Measurements from ENCODE around the gene CCL4. TPM values are rescaled to one million over a fixed set of nuclear protein-coding genes. Genes with fewer than 3 reads are reported as not detected.

The CCL4 gene
- total RNA-seq, 2 experiments from 2014 or later: 290 to 311 TPM

DNA sequence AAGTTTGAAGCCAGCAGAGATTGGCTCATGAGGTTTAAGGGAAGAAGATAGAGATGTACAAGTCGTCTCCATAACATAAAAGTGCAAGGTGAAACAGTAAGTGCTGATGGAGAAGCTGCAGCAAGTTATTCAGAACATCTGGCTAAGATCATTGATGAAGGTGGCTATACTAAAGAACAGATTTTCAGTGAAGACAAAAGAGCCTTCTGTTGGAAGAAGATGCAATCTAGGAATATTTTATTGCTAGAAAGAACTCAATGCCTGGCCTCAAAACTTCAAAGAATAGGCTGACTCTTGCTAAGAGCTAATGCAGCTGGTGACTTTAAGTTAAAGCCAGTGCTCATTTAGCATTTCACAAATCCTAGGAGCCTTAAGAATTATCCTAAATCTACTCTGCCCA, 26.0 kb downstream of the CCL4 start:
- ChIA-PET CTCF (interaction anchor here (1.0 to 2.1 kb wide), 2 partner anchors 9 to 19 kb away, joined by 5 to 6 read pairs; no protein-coding TSS in a partner anchor), POLR2A (no interaction called here)
- Mint-ChIP-seq H3K27me3 (peaks cover 16% of the 10 kb centered on the region), H3K27ac (no peak overlapping the region), H3K36me3 (ENCODE audit: low read depth) (peaks cover 2% of the 10 kb centered on the region), H3K4me1 (no peaks in the 10 kb centered on the region), H3K9me3 (ENCODE audit: low read depth) (peaks cover 4% of the 10 kb centered on the region), H3K4me3 (no peak overlapping the region)
- no peak for DNase-seq
- ATAC-seq: no peak
- intact Hi-C loops (cut with DNase I, micrococcal nuclease): no loop called here

DNA sequence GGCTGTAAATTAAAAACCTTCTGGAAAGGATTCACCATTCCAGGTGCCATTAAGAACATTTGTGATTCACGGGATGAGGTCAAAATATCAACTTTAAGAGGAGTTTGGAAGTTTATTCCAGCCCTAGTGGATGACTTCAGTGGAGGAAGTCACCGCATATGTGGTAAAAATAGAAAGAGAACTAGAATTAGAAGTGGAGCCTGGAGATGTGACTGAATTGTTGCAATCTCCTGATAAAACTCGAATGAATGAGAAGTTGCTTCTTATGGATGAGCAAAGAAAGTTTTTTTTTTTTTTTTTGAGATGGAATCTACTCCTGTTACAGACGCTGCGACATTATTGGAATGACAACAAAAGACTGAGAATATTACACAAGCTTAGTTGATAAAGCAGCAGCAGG, 26.7 kb downstream of the CCL4 start:
- ChIA-PET POLR2A (no interaction called here), CTCF (interaction anchor here (2.1 kb wide), 1 partner anchor 18 kb away, joined by 6 read pairs; no protein-coding TSS in a partner anchor)
- Mint-ChIP-seq H3K27ac (no peak overlapping the region), H3K9me3 (ENCODE audit: low read depth) (peaks cover 4% of the 10 kb centered on the region), H3K4me3 (no peak overlapping the region), H3K27me3 (peaks cover 16% of the 10 kb centered on the region), H3K4me1 (no peaks in the 10 kb centered on the region), H3K36me3 (ENCODE audit: low read depth) (peaks cover 2% of the 10 kb centered on the region)
- intact Hi-C loops (cut with DNase I, micrococcal nuclease): no loop called here
- ATAC-seq: no peak
- DNase-seq: no peak

DNA sequence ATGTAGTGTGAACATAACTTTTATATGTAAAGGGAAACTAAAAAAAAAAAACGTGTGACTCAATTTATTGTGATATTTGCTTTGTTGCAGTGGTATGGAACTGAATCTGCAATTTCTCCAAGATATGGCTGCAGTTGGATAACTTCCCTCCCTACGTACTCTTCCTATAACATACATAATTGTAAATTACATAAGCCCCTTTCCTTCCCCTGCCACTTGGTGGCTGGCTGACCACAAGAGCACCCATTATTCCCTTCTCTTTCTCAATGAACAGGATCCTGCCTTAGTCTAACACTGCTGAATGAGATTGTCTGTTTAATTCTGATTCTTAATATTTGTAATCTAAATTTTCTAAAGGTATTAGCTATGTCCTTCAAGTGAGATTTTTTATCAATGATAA, 27.8 kb downstream of the CCL4 start:
- Mint-ChIP-seq H3K9me3 (ENCODE audit: low read depth) (no peaks in the 10 kb centered on the region), H3K36me3 (ENCODE audit: low read depth) (no peaks in the 10 kb centered on the region)
- intact Hi-C loops (cut with DNase I, micrococcal nuclease): no loop called here

DNA sequence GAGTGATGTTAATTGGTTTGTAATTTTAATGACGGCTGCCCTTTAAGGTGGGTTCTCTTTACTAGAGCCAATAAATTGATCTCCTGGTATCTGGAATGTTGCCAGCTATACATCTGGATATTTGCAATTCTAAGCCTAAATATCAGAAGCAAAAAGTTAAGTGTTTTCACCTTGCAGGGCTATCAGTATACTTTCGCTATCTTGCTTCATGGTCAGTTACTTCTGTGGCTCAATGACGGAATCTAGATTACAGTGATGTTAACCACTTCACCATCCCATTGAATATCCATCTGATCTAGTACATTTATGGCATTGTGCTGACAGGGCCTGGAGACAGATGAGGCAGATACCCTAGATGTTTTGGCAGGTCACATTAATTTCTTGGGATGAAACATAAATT, 28.3 kb downstream of the CCL4 start:
- ChIA-PET CTCF (interaction anchor here (0.9 to 1.7 kb wide), 3 partner anchors 13 to 59 kb away, joined by 3 to 11 read pairs (median 6); no protein-coding TSS in a partner anchor), POLR2A (no interaction called here)
- Mint-ChIP-seq H3K4me3 (no peak overlapping the region), H3K36me3 (ENCODE audit: low read depth) (no peaks in the 10 kb centered on the region), H3K27me3 (peaks cover 18% of the 10 kb centered on the region), H3K4me1 (no peaks in the 10 kb centered on the region), H3K9me3 (ENCODE audit: low read depth) (no peaks in the 10 kb centered on the region), H3K27ac (no peak overlapping the region)
- intact Hi-C loops (cut with DNase I, micrococcal nuclease): no loop called here
- DNase-seq (no peak), ATAC-seq (no peak)

More for the DNA sequence above, 27.8 kb downstream of the CCL4 start:
- CTCF ChIA-PET: interaction anchor here (0.7 to 1.2 kb wide), 2 partner anchors 13 to 220 kb away, joined by 3 read pairs; no protein-coding TSS in a partner anchor
- no peak overlapping the region for H3K27ac Mint-ChIP-seq
- no peak overlapping the region for H3K4me3 Mint-ChIP-seq
- ATAC-seq (no peak), DNase-seq (no peak)
- peaks cover 16% of the 10 kb centered on the region for H3K27me3 Mint-ChIP-seq
- H3K4me1 Mint-ChIP-seq: no peaks in the 10 kb centered on the region
- POLR2A ChIA-PET: no interaction called here

DNA sequence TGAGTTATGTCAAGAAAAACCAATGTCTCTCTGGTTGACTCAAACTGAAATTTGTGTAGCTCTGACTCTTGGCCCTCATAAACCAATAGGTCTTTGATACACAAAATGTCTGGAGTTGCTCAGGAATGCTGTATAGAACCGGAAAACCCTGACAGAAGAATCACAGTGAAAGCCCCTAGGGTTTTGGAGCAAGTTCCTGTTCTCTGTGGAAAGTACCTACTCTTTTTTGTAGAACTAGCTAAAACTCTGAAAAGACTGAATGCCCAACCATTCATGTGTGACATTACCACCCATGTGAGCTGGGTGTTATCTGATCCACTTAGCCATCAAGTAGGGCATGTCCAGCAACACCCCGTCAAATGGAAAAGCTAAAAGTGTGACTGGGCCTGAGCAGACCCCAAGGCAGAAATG, 28.8 kb downstream of the CCL4 start:
- H3K27ac Mint-ChIP-seq: no peak overlapping the region
- ATAC-seq: no peak
- H3K4me3 Mint-ChIP-seq: no peak overlapping the region
- peaks cover 23% of the 10 kb centered on the region for H3K27me3 Mint-ChIP-seq
- POLR2A ChIA-PET: no interaction called here
- no peaks in the 10 kb centered on the region for H3K4me1 Mint-ChIP-seq
- DNase-seq: no peak
- H3K36me3 Mint-ChIP-seq (ENCODE audit: low read depth): no peaks in the 10 kb centered on the region
- no peaks in the 10 kb centered on the region for H3K9me3 Mint-ChIP-seq (ENCODE audit: low read depth)
- intact Hi-C loops (cut with DNase I, micrococcal nuclease): no loop called here
- CTCF ChIA-PET: interaction anchor here (0.9 to 1.7 kb wide), 3 partner anchors 14 to 60 kb away, joined by 3 to 11 read pairs (median 6); no protein-coding TSS in a partner anchor

DNA sequence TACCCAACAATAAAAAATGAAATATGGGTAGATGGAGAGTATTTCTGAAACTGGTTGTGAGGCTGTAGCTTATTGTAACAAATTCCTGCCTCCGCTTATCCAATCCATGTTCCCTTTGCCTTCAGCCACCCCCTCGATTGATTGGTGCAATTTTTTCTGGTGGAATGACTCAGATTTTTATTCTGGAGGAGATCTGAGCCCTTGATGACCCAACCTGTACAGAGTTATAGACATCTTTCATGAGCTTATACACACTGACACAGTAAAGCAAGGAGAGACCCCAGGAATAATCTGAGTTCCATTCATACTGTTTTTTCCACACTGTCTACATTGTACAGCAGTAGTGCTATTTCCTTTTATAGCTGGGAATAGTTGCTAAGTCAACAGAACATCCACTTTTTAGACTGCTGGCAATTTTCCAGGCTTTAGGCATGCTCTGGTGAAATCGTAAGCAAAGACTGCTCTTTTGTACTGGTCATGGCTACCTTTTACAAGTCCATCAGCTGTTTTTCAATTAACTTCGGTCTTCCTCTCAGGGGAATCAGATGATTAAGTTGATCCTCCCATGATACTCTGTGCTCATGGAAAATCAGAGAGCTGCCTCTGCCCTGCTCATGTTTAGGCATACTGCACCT, 30.1 kb downstream of the CCL4 start:
- ChIA-PET CTCF (interaction anchor here (1.0 to 1.7 kb wide), 3 partner anchors 10 to 157 kb away, joined by 3 to 11 read pairs (median 3); no protein-coding TSS in a partner anchor), POLR2A (interaction anchor here (0.6 to 1.2 kb wide), 3 partner anchors 16 to 713 kb away, joined by 3 read pairs; partner anchors contain the start of gene CCL3)

DNA sequence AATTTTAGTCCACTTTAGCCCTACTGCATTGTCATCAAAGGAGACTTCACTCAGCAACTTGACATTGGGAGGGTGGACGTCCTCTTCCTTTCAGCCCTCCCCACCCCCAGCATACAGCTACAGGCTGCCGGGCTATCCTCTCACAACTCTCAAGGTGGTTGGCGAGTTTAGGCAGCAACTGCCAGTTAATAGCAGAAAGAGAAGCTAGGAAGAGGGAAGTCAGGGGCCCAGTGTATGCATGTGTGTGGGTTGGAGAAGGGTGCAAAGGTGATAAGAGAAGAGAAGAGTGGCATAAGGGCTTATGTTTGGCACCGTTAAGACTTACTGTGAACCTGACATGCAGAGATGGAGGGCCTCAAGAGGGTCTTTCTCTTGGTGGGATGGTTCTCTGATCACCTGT, 31.8 kb downstream of the CCL4 start:
- H3K9me3 Mint-ChIP-seq (ENCODE audit: low read depth): no peaks in the 10 kb centered on the region
- H3K27me3 Mint-ChIP-seq: peaks cover 20% of the 10 kb centered on the region
- CTCF ChIA-PET: interaction anchor here (1.3 kb wide), 1 partner anchor 14 kb away, joined by 4 read pairs; no protein-coding TSS in a partner anchor
- no peak for DNase-seq
- no peaks in the 10 kb centered on the region for H3K4me1 Mint-ChIP-seq
- no peaks in the 10 kb centered on the region for H3K36me3 Mint-ChIP-seq (ENCODE audit: low read depth)
- POLR2A ChIA-PET: no interaction called here
- no peak overlapping the region for H3K27ac Mint-ChIP-seq
- intact Hi-C loops (cut with DNase I, micrococcal nuclease): no loop called here
- H3K4me3 Mint-ChIP-seq: no peak overlapping the region
- no peak for ATAC-seq

More for the DNA sequence above, 30.1 kb downstream of the CCL4 start:
- peaks cover 27% of the 10 kb centered on the region for H3K27me3 Mint-ChIP-seq
- no peaks in the 10 kb centered on the region for H3K4me1 Mint-ChIP-seq
- DNase-seq (no peak), ATAC-seq (no peak)
- H3K4me3 Mint-ChIP-seq: no peak overlapping the region
- intact Hi-C loops (cut with DNase I, micrococcal nuclease): no loop called here
- no peak overlapping the region for H3K27ac Mint-ChIP-seq
- H3K36me3 Mint-ChIP-seq (ENCODE audit: low read depth): no peaks in the 10 kb centered on the region
- no peaks in the 10 kb centered on the region for H3K9me3 Mint-ChIP-seq (ENCODE audit: low read depth)

DNA sequence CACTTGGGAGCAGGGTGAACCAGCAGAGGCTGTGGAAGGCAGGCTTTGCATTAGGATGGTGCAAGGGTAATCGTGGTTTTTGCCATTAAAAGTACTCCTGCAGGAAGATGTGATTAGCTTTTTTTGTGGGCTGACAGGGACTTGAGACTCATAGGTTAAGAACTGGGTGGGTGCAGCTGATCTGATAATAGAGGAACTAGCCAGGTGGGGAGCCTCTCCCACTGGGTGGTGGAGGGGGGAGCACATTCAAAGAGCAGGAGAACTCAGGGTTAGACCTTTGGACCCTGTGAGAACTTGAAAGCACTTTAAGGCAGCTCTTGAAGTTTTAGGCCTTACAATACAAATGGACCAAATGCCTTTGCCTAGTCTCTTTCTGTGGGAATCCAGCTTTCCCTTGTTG, 32.4 kb downstream of the CCL4 start:
- no peak overlapping the region for H3K27ac Mint-ChIP-seq
- no peak for ATAC-seq
- ChIA-PET CTCF (interaction anchor here (1.3 kb wide), 1 partner anchor 13 kb away, joined by 4 read pairs; no protein-coding TSS in a partner anchor), POLR2A (no interaction called here)
- H3K36me3 Mint-ChIP-seq (ENCODE audit: low read depth): no peaks in the 10 kb centered on the region
- no peak overlapping the region for H3K4me3 Mint-ChIP-seq
- no peaks in the 10 kb centered on the region for H3K4me1 Mint-ChIP-seq
- peaks cover 20% of the 10 kb centered on the region for H3K27me3 Mint-ChIP-seq
- intact Hi-C loops (cut with DNase I, micrococcal nuclease): no loop called here
- H3K9me3 Mint-ChIP-seq (ENCODE audit: low read depth): no peaks in the 10 kb centered on the region
- no peak for DNase-seq

DNA sequence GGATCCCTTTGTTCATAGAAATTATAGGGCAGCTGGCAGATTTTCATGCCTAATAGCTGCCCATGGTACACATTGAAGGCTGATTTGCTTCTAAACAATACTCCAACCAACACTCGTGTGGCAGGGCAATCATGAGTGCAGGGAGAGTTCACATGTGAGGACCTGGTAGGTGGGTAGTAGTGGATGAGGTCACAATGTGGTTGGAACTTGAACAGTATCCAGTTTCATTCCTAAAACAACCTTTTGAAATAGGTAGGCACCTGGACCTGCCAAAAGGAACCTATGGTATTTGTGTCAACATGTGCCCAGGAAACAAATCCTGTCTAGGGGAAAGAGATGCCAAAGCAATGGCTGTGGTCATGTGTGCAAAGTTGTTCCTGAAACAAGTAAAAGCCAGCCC, 32.8 kb downstream of the CCL4 start:
- ChIA-PET POLR2A (no interaction called here), CTCF (interaction anchor here (1.3 kb wide), 1 partner anchor 13 kb away, joined by 4 read pairs; no protein-coding TSS in a partner anchor)

DNA sequence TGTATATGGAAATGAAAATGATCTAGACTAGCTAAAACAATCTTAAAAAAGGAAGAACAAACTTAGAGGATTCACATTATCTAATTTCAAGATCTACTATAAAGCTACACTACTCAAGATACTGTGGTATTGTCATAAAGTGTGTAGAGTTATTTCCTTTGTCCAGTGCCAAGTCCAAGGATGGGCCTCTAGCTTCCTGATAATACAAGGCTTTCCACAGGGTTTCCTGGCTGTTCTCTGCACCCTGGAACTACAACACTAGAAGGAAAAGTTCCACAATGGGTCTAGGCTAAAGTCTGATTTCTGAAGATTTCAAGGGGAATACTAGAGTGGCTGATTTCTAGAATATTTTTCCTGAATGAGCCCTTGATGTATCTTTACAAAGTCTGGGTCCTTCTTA, 38.6 kb downstream of the CCL4 start:
- no peak overlapping the region for H3K4me3 Mint-ChIP-seq
- no peak for DNase-seq
- POLR2A ChIA-PET: no interaction called here
- CTCF ChIA-PET: interaction anchor here (0.8 to 2.2 kb wide), 3 partner anchors 69 to 176 kb away, joined by 3 to 7 read pairs (median 3); no protein-coding TSS in a partner anchor
- H3K9me3 Mint-ChIP-seq (ENCODE audit: low read depth): no peaks in the 10 kb centered on the region
- intact Hi-C loops (cut with DNase I, micrococcal nuclease): loop anchor here (10.0 kb wide), 2 partner anchors 53 to 343 kb away; partner anchors contain the start of genes CCL3L1 (in 1 of the 2), CCL3L3 (in 1 of the 2) and ZNHIT3 (in 1 of the 2)
- H3K27me3 Mint-ChIP-seq: peaks cover 8% of the 10 kb centered on the region
- H3K27ac Mint-ChIP-seq: no peak overlapping the region
- no peak for ATAC-seq
- H3K4me1 Mint-ChIP-seq: no peaks in the 10 kb centered on the region
- H3K36me3 Mint-ChIP-seq (ENCODE audit: low read depth): no peaks in the 10 kb centered on the region

More for the DNA sequence above, 32.8 kb downstream of the CCL4 start:
- H3K27ac Mint-ChIP-seq: no peak overlapping the region
- intact Hi-C loops (cut with DNase I, micrococcal nuclease): no loop called here
- H3K27me3 Mint-ChIP-seq: peaks cover 22% of the 10 kb centered on the region
- no peaks in the 10 kb centered on the region for H3K4me1 Mint-ChIP-seq
- no peak for ATAC-seq
- no peak for DNase-seq
- H3K36me3 Mint-ChIP-seq (ENCODE audit: low read depth): no peaks in the 10 kb centered on the region
- H3K4me3 Mint-ChIP-seq: no peak overlapping the region
- H3K9me3 Mint-ChIP-seq (ENCODE audit: low read depth): no peaks in the 10 kb centered on the region

DNA sequence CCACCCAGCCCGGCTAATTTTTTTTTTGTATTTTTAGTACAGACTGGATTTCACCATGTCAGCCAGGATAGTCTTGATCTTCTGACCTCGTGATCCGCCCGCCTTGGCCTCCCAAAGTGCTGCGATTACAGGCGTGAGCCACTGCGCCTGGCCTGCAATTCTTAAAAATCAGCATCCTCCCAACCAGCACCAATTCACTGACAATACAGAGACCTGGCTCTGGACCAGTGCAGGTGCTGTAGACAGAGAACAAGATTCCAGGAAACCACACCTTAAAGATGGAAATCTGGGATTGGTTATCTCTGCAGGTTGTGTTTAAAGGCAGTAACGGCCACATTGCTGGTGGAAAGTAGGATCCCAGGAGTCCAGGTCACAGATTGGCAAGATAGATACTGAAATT, 39.2 kb downstream of the CCL4 start:
- Mint-ChIP-seq H3K36me3 (ENCODE audit: low read depth) (no peaks in the 10 kb centered on the region), H3K4me1 (no peaks in the 10 kb centered on the region), H3K27me3 (peaks cover 6% of the 10 kb centered on the region), H3K27ac (no peak overlapping the region), H3K4me3 (no peak overlapping the region), H3K9me3 (ENCODE audit: low read depth) (no peaks in the 10 kb centered on the region)
- no peak for DNase-seq
- CTCF ChIA-PET: interaction anchor here (1.2 to 2.2 kb wide), 4 partner anchors 70 to 174 kb away, joined by 3 to 7 read pairs (median 4); no protein-coding TSS in a partner anchor
- ATAC-seq: no peak
- POLR2A ChIA-PET: no interaction called here
- intact Hi-C loops (cut with DNase I, micrococcal nuclease): loop anchor here (10.0 kb wide), 2 partner anchors 52 to 342 kb away; partner anchors contain the start of genes CCL3L1 (in 1 of the 2), CCL3L3 (in 1 of the 2) and ZNHIT3 (in 1 of the 2)

Measured in activated CD4-positive, alpha-beta T cell treated with anti-CD3 and anti-CD28 coated beads for 36 hours (primary cell).